Brain microvascular endothelial cell (primary cell): ENCODE measurements around the gene MISP.
"Not testable (repeated sequence)": the region's sequence is repeated elsewhere in the genome, so short reads cannot be mapped to it uniquely, and the experiment has no call there.

Experiments used
- DNase-seq: peaks from one replicate; pipeline ENCODE4 v3.0.0-alpha.2; 2020
- H3K27ac ChIP-seq: fragments of 250-450 bp; sonication (Bioruptor Pico); 2 replicates; pipeline ENCODE4 v1.5.1; 2020; ENCODE audit warnings: mild to moderate bottlenecking, moderate library complexity
- H3K27me3 ChIP-seq: fragments of 250-450 bp; sonication (Bioruptor Pico); replicated peaks from 2 replicates; pipeline ENCODE4 v1.5.1; 2020; ENCODE audit warnings: mild to moderate bottlenecking
- H3K36me3 ChIP-seq: fragments of 250-450 bp; sonication (Bioruptor Pico); replicated peaks from 2 replicates; pipeline ENCODE4 v1.5.1; 2020; ENCODE audit warnings: mild to moderate bottlenecking
- H3K4me3 ChIP-seq: 2 replicates; pipeline ENCODE4 v1.5.1; 2011; ENCODE audit warnings: low read depth, mild to moderate bottlenecking, control low read depth, low read length, moderate library complexity
- CTCF ChIP-seq: IDR thresholded peaks from 2 replicates; pipeline ENCODE4 v1.5.1; 2011; ENCODE audit warnings: low read depth, mild to moderate bottlenecking, moderate library complexity, low read length, control low read depth, inconsistent platforms; ENCODE audit errors: missing control alignments
- in situ Hi-C: cut with HindIII; loops from 2 replicates; pipeline ENCODE4 v1.10.0; 2017; ENCODE audit warnings: low sequenced_read_pairs, low pct_ligation_motif_present

The MISP gene

GRCh38 chr19:742540-743075, 8.3 kb upstream of the MISP start:
- Histone ChIP-seq H3K27me3 (no peaks in the 10 kb centered on the region), H3K4me3 (no peak overlapping the region), H3K36me3 (no peaks in the 10 kb centered on the region), H3K27ac (no peak overlapping the region)
- DNase-seq: no peak
- no peak for TF ChIP-seq CTCF
- in situ Hi-C loops: no loop called here

GRCh38 chr19:743168-743687, 7.7 kb upstream of the MISP start:
- no peaks in the 10 kb centered on the region for H3K27me3 ChIP-seq
- no peak for DNase-seq
- in situ Hi-C loops: no loop called here
- no peaks in the 10 kb centered on the region for H3K36me3 ChIP-seq
- H3K4me3 ChIP-seq: no peak overlapping the region
- H3K27ac ChIP-seq: no peak overlapping the region
- no peak for TF ChIP-seq CTCF

- H3K4me3 ChIP-seq, H3K27ac ChIP-seq, H3K36me3 ChIP-seq, DNase-seq, H3K27me3 ChIP-seq, in situ Hi-C loops: not testable (repeated sequence)
Measured at GRCh38 chr19:745138-745537, 5.8 kb upstream of the MISP start.

- Histone ChIP-seq H3K4me3 (no peak overlapping the region), H3K27ac (no peak overlapping the region), H3K36me3 (no peaks in the 10 kb centered on the region), H3K27me3 (no peaks in the 10 kb centered on the region)
- in situ Hi-C loops: no loop called here
- TF ChIP-seq CTCF: no peak
- DNase-seq: no peak
Measured at GRCh38 chr19:746208-746819, 4.6 kb upstream of the MISP start.

- no peak overlapping the region for H3K4me3 ChIP-seq
- DNase-seq: no peak
- H3K27ac ChIP-seq: no peak overlapping the region
- no peaks in the 10 kb centered on the region for H3K36me3 ChIP-seq
- no peaks in the 10 kb centered on the region for H3K27me3 ChIP-seq
- TF ChIP-seq CTCF: no peak
- in situ Hi-C loops: no loop called here
Measured at GRCh38 chr19:746956-747355, 4.0 kb upstream of the MISP start.

GRCh38 chr19:747432-748273, 3.3 kb upstream of the MISP start:
- Histone ChIP-seq H3K4me3 (no peak overlapping the region), H3K27ac (no peak overlapping the region), H3K36me3 (no peaks in the 10 kb centered on the region), H3K27me3 (no peaks in the 10 kb centered on the region)
- in situ Hi-C loops: no loop called here
- DNase-seq: no peak
- no peak for TF ChIP-seq CTCF
